Urothelium cell line (cell line): ENCODE results near the gene EPHB1.
"Not testable (repeated sequence)": the region's sequence is repeated elsewhere in the genome, so short reads cannot be mapped to it uniquely, and the experiment has no call there.

Experiments used
- DNase-seq: peaks from one replicate; pipeline ENCODE4 v3.0.0; 2011; ENCODE audit warnings: low spot score, mixed read lengths
- FAIRE-seq: peaks from 2 replicates; lab custom pipeline; 2011; peaks lifted over from hg19 to GRCh38; lab: Jason Lieb, UNC

EPHB1 gene

GRCh38 chr3:135034291-135034768 lies 239.3 kb downstream of the EPHB1 start:
- DNase-seq (no peak), FAIRE-seq (no peak)

GRCh38 chr3:135034891-135035440 lies 239.9 kb downstream of the EPHB1 start:
- FAIRE-seq (no peak), DNase-seq (no peak)

GRCh38 chr3:135038186-135038585 lies 243.1 kb downstream of the EPHB1 start:
- no peak for FAIRE-seq
- no peak for DNase-seq

DNA sequence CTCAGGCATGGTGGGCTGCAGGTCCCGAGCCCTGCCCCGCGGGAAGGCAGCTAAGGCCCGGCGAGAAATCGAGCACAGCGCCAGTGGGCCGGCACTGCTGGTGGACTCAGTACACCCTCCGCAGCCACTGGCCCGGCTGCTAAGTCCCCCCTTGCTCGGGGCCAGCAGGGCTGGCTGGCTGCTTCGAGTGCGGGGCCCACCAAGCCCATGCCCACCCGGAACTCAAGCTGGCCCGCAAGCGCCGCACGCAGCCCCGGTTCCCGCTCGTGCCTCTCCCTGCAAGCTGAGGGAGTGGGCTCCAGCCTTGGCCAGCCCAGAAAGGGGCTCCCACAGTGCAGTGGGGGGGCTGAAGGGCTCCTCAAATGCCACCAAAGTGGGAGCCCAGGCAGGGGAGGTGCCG lies 244.5 kb downstream of the EPHB1 start:
- not testable (repeated sequence) for DNase-seq, FAIRE-seq

- no peak for DNase-seq
- no peak for FAIRE-seq
Observed at GRCh38 chr3:135040321-135041240, 245.5 kb downstream of the EPHB1 start.

GRCh38 chr3:135041601-135042000 lies 246.5 kb downstream of the EPHB1 start:
- no peak for FAIRE-seq
- no peak for DNase-seq

DNA sequence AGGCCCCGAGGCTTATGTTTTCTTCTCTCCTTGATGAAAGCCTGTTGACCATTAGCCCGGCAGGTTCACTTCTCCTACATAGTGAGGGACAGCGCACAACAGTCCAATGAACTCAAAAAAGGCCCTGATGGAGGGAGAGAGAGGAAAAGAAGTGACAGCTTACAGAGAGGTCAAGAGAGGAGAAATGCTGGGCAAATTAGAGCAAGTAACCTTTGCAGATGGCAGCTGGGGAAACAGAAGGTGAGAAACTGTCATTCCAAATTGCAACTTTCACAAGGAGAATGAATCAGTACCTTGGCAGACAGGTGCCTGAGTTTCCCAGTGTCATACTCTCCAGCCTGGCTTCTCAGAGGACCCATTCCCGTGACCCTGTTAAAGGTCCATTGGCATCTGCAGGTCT lies 252.0 kb downstream of the EPHB1 start:
- FAIRE-seq, result no peak
- no peak for DNase-seq

- DNase-seq (no peak), FAIRE-seq (no peak)
Observed at GRCh38 chr3:135050536-135050935, 255.5 kb downstream of the EPHB1 start.

DNA sequence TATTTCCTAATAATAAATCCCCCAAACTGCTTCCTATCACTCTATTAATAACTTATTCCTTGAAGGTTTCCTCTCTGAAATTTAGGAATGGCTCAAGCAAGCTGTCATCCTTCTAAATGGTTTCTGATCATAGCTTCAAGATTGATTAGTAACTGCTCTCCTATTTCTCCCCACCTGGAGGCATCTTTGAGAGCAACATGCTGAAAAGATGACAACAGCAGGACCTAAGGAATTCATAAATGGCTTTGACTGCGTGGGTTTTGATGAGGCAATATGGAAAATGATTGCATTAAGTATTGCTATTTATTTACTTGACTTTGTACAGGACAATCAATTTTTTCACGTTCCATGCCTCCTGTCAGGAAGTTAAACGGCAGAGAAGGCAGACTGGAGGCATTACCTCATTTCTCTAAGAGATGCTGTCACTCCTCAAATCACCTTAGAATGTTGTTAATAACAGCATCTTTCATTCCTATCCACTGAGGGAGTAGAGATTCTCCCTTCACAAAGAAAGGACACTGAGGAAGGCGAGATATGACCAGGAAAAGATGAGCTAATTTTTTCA lies 256.4 kb downstream of the EPHB1 start:
- DNase-seq (no peak), FAIRE-seq (no peak)

DNA sequence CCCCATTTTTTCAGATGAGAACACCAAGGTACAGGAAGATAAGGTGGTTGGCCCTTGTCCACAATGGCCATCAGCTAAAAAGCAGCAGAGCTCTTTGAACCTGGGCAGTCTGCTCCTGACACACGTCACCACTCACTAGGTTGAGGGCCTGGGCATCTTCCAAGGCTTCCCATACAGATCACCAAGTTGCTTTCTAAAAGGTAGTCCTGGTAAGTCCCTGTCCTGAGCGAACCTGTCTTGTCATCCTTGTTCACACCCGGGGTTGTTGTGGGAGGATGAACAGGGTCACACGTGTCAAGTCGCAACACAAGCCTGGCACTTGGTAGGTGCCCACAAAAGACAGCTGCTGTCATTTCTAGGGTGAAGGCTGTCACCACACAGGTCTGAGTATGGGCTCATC lies 260.4 kb downstream of the EPHB1 start:
- DNase-seq (no peak), FAIRE-seq (no peak)

GRCh38 chr3:135056084-135056730 lies 261.1 kb downstream of the EPHB1 start:
- no peak for DNase-seq
- no peak for FAIRE-seq

GRCh38 chr3:135056733-135057310 lies 261.8 kb downstream of the EPHB1 start:
- DNase-seq, result no peak
- no peak for FAIRE-seq

DNA sequence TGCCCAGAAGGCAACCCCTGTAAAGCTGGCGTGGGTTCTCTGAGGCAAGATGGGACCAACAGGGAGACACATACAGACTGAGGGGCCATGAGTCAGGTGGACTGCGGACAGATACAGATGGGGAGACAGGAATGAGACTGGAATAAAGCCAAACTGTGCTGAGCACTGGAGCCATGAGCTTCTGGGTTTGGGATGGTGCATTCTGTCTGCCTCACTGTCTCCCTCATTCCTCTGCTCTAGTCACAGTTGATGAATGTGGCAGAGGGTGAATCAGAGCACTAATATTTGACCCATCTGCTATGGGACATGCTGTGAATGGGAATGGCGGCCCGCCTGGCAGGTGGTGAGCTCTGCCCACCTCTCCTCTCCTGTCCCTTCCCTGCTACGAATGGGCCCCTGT lies 262.9 kb downstream of the EPHB1 start:
- FAIRE-seq (no peak), DNase-seq (no peak)

DNA sequence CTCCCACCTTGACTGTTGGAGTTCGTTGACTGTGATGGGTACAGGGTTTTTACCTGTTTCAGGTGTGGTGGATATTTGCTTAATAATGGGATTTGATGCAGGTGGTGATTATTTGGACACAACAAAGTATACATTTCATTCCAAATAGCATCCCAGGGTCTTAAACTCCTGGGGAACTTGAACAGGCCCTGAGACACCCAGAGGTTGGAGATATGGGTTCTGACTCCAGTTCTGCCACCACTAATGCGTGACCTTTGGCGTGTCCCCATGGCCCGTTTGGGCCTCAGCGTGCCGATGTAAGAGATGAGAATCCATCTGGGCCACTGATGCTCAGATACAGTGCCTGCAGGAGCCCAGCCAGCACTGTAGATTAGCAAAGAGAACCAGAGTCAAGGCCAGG lies 264.5 kb downstream of the EPHB1 start:
- FAIRE-seq, result no peak
- no peak for DNase-seq

DNA sequence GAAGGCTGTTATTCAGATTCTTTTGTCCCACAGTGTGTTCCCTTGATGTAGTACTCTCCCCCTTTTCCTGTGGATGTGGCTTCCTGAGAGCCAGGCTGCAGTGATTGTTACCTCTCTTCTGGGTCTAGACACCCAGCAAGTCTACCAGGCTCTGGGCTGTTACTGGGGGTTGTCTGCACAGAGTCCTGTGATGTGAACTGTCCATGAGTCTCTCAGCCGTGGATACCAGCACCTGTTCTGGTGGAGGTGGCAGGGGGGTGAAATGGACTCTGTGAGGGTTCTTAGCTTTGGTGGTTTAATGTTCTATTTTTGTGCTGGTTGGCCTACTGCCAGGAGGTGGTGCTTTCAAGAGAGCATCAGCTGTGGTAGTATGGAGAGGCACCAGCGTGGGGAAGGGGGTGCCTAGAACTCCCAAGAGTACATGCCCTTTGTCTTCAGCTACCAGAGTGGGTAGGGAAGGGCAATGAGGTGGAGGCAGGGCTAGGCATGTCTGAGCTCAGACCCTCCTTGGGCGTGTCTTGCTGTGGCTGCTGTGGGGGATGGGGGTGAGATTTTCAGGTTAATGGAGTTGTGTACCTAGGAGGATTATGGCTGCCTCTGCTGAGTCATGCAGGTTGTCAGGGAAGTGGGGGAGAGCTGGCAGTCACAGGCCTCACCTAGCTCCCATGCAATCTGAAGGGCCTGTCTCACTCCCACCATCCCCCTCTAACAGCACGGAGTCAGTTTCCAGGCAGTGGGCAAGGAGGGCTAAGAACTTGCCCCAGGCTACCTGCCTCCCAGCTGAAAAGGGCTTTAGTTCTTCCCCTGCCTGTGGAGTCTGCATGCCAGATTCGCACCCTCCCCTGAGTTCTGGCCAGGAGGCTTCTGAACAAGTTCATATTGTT lies 272.0 kb downstream of the EPHB1 start:
- FAIRE-seq, DNase-seq: not testable (repeated sequence)

GRCh38 chr3:135068011-135068410 lies 273.0 kb downstream of the EPHB1 start:
- DNase-seq, result no peak
- no peak for FAIRE-seq

DNA sequence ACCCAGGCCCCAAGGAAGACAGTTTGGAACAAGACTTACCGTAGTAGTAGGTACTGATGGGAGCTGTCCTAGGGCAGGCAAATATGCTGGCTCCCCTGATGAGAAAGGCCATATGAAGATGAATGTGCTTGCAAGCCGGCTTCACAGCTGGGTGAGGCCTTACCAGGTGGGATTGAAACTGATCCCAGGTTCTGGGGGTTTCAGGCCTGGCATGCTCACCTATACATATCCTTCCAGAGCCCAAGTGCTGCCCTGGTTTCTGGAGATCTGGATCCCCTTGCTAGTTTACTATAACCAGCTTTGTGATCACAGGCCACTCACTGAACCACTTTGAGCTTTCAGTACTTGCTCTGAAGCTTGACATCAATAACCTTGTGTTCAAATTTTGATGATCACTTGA lies 274.3 kb downstream of the EPHB1 start:
- DNase-seq, result no peak

GRCh38 chr3:135071483-135071882 lies 276.4 kb downstream of the EPHB1 start:
- FAIRE-seq (no peak), DNase-seq (no peak)

More for the DNA sequence above, 274.3 kb downstream of the EPHB1 start:
- no peak for FAIRE-seq

- FAIRE-seq (no peak), DNase-seq (no peak)
Observed at GRCh38 chr3:135072431-135072830, 277.4 kb downstream of the EPHB1 start.

DNA sequence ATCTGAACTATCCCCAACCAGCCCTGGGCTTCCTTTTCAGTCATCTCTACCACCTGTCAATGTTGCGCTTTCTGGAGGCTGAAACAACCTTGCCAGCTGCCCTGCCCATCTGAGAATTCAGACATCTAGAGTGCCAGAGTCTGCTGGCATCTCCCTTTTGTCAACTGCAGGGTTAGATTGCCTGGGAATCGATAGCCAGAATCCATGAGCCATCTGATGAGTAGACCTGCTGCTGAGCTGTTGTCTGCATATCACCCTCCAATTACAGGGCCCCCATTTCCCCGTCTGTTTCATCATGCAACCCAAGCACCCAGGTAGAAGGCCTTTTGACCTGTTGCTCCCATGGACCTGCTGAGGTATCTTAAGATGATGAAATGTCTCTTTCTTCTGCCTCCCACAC lies 280.1 kb downstream of the EPHB1 start:
- FAIRE-seq (no peak), DNase-seq (no peak)
